Loucy (cell line): ENCODE results near the gene C16orf82.

ENCODE experiments used
- EZH2phosphoT487 ChIP-seq: fragments of 200-600 bp; IDR thresholded peaks from 2 replicates; pipeline ENCODE4 v1.6.1; 2018; ENCODE audit warnings: antibody characterized with exemption, mild to moderate bottlenecking, moderate library complexity, borderline replicate concordance
- TF ChIP-seq, protein P1 (sequence below): fragments of 200-600 bp; sonication (generic); conservative IDR thresholded peaks from 2 replicates; pipeline ENCODE4 v1.5.1; 2014; ENCODE audit warnings: mild to moderate bottlenecking, antibody characterized with exemption, low read length

DNA sequence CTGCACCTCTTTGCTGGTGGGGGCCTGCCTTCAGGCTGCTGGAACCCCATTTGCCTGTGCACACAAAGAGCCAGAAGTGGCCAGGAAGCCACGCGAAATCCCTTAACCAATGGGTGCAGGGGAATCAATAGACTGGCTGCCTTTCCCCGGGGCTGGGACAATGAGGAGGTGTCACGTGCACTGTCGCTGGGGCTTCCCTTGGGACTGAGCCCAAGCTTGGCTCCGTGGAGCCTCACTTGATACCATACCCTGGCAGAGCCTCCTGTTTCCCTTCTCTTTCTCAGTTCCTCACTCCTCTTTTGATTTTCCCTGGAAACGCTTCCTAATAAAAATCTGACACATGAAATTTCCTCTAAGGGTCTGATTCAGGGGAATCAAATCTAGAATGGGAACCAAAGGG, 38.8 kb upstream of the C16orf82 start:
- TF ChIP-seq, protein P1, sequence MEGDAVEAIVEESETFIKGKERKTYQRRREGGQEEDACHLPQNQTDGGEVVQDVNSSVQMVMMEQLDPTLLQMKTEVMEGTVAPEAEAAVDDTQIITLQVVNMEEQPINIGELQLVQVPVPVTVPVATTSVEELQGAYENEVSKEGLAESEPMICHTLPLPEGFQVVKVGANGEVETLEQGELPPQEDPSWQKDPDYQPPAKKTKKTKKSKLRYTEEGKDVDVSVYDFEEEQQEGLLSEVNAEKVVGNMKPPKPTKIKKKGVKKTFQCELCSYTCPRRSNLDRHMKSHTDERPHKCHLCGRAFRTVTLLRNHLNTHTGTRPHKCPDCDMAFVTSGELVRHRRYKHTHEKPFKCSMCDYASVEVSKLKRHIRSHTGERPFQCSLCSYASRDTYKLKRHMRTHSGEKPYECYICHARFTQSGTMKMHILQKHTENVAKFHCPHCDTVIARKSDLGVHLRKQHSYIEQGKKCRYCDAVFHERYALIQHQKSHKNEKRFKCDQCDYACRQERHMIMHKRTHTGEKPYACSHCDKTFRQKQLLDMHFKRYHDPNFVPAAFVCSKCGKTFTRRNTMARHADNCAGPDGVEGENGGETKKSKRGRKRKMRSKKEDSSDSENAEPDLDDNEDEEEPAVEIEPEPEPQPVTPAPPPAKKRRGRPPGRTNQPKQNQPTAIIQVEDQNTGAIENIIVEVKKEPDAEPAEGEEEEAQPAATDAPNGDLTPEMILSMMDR = no peak
- TF ChIP-seq EZH2phosphoT487 = no peak
